NK-92 treated with Interleukin-12 subunit alpha and Interleukin-12 subunit beta, amount 100 ng/mL, for 24 hours (cell line): ENCODE measurements around the gene CDC42.
"Not testable (repeated sequence)": the region's sequence is repeated elsewhere in the genome, so short reads cannot be mapped to it uniquely, and the experiment has no call there.

Experiments
- DNase-seq: peaks from one replicate; lab custom pipeline; 2025; lab: John Stamatoyannopoulos, UW

Gene CDC42

GRCh38 chr1:22052115-22053016 is at the start of gene CDC42:
Gene CDC42, plus strand, starts transcription at chr1:22052709. Its CDS starts 25,770 bp downstream, at chr1:22078479.
- DNase-seq, result peak; percentile 92

DNA sequence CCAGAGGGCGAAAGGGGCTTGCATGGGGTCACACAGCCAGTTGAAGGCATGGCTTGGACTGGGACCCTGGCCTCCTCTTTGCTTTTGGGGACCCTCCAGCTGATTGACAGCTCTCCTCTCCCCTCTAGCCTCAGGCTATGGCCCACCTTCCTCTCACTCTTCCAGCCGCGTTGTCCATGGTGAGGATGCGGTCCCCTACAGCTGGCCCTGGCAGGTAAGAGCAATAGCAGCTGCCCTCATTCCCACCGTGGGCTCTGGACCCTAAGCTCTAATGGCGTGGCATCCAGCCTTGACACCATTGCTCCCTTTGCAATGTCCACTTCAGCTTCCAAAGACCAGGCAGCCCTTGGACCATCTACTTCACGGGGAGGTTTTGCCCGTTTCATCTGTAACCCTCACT is 49.6 kb upstream of the CDC42 start:
- not testable (repeated sequence) for DNase-seq

DNA sequence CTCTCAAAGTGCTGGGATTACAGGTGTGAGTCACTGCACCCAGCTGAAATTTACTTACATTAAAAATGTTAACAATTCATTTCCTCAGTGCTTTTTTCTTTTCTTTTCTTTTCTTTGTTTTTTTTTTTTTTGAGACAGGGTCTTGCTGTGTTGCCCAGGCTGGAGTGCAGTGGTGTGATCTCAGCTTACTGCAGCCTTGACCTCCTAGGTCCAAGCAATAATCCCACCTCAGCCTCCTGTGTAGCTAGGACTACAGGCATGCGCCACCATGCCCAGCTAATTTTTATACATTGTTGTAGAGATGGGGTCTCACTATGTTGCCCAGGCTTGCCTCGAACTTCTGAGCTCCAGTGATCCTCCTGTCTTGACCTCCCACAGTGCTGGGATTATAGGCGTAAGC is 48.5 kb upstream of the CDC42 start:
- DNase-seq, result not testable (repeated sequence)

DNA sequence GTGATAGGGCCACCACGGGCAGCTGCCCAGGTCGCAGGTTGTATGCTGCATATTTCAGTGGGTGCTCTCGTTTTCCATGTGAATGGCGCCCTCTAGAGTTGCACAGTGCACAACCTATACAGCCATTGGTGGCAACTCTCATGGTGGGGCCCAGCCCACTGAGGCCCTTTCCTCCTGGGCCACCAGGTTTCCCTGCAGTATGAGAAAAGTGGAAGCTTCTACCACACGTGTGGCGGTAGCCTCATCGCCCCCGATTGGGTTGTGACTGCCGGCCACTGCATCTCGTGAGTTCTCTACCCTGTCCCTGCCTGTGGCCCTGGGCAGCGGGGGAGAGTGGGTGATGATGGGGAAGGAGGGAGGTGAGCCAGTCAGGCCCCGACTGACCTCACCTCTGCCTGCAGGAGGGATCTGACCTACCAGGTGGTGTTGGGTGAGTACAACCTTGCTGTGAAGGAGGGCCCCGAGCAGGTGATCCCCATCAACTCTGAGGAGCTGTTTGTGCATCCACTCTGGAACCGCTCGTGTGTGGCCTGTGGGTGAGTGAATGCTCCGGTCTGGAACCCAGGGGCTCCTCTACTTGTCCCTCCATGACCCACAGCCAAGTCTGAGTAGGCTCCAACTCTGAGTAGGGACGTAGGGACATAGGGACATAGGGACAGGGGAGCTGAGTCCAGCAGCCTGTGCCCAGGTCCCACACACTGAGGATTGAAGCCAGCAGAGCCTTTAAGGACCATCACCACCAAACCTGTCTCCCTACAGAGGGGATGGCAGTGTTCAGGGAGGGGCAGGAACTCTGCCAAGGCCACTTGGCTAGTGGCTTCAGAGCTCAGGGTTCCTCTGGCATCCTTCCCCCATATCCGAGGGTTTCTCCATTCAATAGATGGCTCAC is 47.0 kb upstream of the CDC42 start:
- DNase-seq, result not testable (repeated sequence)

DNA sequence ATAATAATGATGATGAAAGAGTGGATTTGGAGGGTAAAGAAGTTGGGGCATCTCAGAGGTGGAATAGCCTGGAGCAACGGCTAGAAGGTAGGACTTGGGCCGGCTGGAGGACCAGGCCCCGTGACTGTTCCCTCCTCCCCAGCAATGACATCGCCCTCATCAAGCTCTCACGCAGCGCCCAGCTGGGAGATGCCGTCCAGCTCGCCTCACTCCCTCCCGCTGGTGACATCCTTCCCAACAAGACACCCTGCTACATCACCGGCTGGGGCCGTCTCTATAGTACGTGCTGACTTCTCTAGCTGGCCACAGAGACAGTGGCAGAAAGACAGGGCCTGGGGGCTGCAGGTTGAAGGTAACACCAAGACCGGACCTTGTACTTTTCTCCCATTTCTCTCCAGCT is 45.8 kb upstream of the CDC42 start:
- not testable (repeated sequence) for DNase-seq

- DNase-seq, result not testable (repeated sequence)
Measured at GRCh38 chr1:22007262-22007661, 45.2 kb upstream of the CDC42 start.

DNA sequence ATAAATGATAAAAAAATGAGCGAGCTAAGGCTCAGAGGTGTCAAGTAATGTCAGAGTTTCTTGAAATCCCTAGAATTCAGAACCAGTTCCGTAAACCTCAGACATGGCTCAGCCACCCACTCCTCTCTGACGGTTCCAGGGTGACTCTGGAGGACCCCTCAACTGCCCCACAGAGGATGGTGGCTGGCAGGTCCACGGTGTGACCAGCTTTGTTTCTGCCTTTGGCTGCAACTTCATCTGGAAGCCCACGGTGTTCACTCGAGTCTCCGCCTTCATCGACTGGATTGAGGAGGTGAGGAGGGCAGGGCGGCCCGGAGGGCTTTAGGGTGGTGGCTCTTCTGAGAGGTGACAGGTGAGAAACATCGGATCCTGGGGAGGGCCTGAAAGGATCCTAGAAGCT is 42.9 kb upstream of the CDC42 start:
- not testable (repeated sequence) for DNase-seq

- not testable (repeated sequence) for DNase-seq
Measured at GRCh38 chr1:22012752-22013151, 39.8 kb upstream of the CDC42 start.

- DNase-seq, result not testable (repeated sequence)
Measured at GRCh38 chr1:22014575-22015206, 37.8 kb upstream of the CDC42 start.

GRCh38 chr1:22018583-22019559 is 33.6 kb upstream of the CDC42 start:
- DNase-seq, result peak; percentile 58

GRCh38 chr1:22021061-22021460 is 31.4 kb upstream of the CDC42 start:
- no peak for DNase-seq

DNA sequence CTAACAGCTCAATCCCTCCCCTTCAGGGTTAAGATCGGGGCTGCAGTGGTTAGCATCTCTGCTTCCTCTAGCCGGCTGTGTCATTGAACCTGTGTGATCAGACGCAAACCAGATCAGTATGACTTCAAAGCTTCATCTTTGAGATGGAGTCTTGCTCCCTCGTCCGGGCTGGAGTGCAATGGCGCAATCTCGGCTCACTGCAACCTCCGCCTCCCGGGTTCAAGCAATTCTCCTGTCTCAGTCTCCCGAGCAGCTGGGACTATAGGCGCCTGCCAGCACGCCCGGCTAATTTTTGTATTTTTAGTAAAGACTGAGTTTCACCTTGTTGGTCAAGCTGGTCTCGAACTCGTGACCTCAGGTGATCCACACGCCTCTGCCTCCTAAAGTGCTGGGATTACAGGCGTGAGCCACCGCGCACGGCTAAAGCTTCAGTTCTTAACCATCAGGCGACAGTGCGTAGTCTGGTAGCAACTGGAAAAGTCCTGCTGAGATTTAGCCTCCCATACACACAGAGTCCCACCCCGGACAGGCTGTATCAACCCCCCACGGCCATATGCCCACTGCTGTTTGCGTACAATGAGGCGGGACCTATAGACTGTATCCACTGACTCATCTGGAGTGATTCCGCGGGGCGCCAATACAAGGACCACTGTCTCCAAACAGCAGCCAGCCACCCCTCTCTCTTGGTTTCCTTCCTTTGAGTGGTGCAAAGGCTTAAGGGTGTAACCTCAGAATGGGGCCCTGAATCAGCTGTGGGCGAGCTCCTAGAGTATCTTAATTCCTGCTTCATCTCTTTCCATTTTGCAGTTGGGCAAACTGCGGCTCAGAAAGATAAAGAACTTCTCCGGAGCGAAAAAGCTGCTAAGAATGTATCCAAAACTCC is 27.8 kb upstream of the CDC42 start:
- DNase-seq, result no peak

DNA sequence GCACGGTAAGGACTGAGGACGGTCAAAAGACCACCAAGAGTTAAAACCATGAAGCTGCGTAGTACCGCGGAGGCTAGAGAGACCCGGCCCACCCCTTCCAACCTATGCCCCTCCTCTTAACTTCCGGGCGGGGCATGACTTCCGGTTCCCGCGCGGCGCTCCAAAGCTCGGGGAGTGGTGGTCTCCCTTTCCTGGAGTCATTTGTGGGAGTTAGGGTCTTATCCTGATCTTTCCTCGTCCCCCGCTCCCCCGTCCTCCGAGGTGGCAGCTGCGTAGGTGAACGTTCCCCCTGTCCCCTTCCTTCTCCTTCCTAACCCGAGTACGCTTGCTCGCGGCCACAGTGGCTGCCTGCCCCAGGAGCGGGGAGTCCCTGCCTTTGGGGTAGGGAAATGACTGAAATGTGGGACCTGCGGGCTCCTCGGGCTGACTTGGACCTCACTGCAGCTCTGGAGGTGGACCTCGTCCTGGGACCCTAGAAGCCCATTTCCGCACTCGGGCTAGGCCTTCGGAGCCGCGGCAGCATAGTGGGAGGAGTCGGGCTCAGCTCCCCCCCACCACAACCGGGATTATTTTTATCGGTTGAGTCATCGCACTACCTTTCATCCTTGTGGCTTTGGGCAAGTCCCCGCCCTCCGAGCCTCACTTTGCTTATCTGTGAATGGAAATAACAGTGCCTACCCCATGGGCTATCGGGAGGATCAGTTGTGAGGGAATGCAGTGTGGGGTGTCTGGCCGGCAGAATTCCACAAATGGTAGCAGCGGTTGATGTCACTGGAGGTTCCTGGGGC is 26.9 kb upstream of the CDC42 start:
- peak; percentile 76 for DNase-seq

GRCh38 chr1:22026924-22027289 is 25.6 kb upstream of the CDC42 start:
- DNase-seq, result no peak

- no peak for DNase-seq
Measured at GRCh38 chr1:22030057-22030456, 22.5 kb upstream of the CDC42 start.

- DNase-seq, result no peak
Measured at GRCh38 chr1:22030473-22030872, 22.0 kb upstream of the CDC42 start.

DNA sequence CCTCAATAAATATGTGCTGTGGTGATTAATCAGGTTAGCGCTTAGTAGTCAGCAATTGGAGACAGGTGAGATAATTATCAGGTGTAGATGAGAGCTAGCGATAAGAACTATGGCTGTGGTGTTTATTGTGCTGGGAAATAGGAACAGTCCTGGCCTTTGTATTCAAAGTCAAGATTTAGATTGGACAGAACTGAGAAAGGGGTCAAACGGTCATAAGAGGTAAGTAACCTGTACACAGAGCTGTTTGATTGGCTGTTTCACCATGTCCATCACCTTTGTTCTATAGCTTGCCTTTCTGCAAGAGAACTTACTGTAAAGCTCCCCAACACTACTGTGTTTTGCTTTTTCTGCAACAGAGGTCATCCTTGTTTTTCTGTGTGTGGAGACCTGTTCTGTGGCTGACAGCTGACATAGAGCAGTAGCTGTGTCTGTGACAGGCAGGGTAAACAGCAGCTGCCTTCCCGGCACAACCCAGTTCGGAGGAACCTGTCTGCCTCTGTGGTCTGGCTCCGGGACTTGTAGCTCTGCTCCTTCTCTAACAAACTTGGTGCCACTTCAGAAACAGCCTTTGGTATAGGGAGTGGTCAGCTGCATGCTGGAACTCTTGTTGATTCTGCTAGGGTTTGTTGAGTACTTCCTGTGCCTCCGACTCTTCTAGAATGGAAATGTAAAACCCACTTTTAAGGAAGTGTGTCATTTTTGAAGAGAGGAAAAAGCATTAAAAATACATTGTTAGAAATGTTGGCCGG is 21.1 kb upstream of the CDC42 start:
- DNase-seq, result no peak

DNA sequence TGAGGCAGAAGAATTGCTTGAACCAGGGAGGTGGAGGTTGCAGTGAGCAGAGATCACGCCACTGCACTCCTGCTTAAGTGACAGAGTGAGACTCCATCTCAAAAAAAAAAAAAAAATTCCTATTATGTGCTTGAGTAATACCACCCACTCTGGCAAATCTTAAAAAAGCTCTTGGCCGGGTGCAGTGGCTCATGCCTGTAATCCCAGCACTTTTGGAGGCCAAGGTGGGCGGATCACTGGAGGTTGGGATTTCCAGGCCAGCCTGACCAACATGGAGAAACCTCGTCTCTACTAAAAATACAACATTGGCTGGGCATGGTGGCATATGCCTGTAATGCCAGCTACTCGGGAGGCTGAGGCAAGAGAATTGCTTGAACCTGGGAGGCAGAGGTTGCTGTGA is 17.7 kb upstream of the CDC42 start:
- not testable (repeated sequence) for DNase-seq

DNA sequence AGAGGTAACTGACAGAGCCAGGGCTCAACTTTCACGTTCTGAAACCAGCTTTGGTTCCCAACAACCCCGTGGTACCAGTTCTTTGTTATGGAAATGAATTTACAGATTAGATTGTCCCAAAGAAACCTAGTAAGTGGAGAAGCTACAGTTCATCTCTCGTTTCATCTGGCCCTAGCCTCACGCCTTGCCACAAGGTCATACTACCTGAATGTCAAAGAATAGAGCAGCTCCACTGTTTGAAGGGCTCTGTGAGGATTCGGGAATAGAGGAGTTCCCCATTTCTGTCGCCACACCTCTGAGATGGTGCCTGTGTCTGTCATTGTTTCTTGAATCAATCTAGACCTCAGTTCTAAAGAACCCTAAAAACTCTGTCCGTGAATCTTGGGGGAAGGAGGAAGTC is 15.0 kb upstream of the CDC42 start:
- no peak for DNase-seq
